GM20431 (cell line): ENCODE measurements around the gene CELF2.

Experiments
- in situ Hi-C: fragments of 300-500 bp; cut with MseI, MboI; formaldehyde crosslinking; loops from one replicate; pipeline ENCODE4 v1.15.0; 2020; ENCODE audit warnings: low sequenced_read_pairs; ENCODE audit not compliant: unreplicated experiment

CELF2 gene

DNA sequence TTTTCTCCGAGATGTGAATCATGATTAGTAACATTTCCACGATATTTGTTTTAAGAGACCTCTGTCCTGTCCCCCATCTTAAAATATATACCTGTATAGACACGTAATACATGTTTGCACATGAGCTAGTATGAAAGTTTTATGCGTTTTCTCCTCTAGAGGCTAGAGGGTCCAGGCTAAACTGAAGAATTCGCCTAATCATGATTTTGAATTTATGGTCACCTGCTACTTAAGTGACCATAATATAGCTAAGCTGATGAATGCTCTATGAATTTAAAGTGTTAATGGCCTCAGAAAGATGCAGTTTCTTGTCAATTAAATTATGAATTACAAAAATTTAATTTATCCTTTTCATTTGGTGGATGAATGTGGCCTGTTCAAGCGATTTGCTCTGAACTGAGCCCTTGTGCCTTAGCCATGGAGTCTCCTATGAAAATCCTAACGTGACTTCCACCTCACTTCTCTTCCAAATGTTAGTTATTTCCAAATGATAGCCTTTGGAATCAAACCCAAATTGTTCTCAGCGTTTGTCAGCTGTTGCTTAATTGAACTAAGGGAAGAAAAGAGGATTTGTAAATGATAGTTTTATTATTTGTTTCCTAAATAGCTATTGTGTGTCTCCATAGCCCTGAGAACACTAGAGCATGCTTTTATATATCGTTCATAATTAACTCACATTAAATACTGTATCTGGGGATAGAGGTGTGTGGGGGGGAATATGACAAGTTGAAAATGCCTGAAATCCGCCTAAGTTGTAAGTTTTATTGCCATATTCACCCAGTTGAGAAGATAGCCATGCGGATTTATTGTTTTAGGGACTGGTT is 2.3 kb downstream of the CELF2 start:
- in situ Hi-C loops: no loop called here

DNA sequence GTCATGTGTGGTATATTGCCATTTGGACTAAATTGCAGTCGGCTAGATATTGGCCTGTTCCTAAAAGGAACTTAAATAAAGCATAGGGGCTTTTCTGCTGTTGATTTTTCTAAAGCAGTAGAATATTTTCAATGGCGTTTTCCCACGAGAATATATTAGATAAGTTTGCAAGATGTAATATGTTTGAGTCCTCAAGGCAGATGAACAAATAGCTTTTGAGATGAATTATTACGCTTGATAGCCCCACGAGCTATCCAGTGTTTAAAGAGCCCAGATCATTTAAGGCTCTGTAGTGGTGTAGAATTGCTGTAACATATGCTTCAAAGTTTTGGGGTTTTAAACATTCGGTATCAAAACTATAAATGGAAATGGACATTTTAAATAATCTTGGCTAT is 2.9 kb downstream of the CELF2 start:
- in situ Hi-C loops: no loop called here

DNA sequence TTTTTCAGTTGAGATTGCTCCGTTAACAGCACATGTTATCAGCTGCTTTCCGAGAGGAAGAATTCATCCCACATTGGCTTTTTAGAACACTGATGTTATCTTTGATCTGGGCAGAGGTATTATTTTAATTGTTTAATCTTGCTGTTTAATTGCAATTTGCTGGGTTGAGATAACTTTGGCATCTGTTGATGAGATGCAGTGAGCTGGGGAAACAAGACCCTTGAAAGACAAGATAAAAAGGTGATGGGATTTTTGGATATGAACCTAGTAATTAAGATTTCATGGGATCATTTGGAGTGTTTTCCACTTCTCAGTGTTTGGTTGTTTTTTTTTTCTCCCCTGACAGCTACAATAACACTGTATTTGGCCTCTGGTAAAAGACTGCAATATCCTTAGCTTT is 4.5 kb downstream of the CELF2 start:
- in situ Hi-C loops: no loop called here

DNA sequence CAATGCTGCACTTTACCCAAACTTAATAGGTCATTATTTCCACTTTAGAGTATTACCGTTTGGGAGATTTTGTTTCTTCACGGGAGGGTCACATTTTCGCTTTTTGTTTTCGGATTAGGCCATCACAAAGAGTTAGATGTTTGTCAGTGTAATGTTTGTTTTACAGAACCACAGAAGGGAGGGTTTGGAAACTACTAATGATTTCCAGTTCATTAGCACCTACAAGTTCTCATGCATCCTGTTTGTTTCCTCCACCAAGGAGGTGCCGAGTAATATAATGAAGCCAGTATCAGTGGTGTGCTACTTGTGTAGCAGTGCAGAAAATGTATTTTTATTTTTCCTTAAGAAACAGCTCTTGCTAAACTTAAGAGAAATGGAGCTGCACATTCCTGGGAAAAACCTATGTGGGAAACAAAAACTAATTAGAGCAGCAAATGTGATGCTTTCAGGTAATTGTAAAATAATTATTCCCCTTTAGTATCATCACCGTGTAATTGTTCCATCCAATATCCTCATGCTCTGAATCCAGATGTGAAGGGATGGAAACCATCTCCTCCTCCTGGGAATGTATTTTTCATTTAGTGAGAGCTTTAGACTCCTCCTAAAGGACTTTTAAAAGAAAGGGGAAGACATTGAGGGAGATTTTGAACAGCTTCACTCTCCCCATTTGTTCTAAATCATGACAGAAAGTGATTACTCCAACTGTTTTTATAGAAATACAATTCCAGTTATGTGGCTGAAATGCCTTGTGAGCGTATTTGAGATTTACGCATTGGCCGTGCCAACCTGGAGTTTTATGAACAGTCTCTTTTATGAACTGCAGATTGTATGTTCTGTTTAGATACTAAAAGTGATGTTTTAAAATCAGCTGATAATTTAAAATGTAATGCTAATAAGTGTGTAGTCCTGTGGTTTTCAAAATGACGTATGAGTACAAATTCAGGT is 5.6 kb downstream of the CELF2 start:
- in situ Hi-C loops: no loop called here

DNA sequence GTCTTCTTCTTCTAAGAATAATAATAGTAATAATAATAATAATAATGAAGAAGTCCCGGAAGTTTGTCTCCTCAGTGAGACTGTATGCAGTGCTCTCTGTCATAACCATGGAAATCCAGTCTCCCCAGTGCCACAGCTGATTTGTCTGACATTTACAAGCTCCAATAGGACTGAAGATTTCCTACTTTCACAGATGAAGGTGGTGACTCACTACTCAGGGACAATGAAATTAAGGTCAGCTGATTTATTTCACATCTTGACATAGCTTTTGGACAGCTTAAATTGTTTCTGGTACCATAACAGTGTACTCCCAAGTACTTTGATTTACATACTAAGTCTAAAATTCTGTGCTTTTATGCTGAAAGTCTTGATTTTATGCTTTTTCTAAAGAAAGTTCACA is 6.9 kb downstream of the CELF2 start:
- in situ Hi-C loops: no loop called here

DNA sequence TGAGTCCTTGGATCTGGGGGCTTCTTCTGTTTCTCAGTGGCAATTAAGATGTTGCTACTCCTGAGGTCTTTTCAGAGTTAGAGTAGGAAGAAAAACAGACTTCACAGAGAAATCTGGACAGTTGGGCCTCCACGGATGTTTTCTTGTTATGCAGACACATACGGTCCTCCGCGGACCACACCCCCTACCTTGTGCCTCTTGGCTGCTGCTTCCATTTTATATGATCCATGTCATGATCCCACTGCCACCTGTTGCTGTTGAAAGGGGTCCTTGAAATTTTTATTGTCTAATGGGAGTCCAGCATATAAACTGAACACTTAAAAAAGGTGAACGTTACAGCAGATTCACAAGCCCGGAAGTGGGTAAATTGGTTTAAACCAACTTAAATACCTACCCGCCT is 8.3 kb downstream of the CELF2 start:
- in situ Hi-C loops: no loop called here

DNA sequence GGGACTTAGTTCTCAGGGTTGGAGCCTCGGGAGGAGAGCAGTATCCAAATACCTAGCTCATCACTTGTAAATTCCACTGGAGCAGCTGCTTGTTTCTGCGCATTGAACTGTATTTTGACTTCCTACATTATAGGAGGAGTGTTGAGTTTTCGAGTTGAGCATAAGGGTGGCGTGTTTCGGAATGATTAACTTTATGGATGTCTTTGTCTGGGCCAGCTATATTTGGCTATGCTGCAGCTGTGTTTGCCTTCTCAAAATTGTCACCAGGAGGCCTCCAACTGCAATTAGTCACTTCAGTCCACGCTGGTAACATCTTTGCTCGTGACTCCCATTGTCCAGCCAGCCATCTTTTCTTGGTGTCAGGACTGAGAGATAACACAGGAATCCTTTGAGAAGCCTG is 9.1 kb downstream of the CELF2 start:
- in situ Hi-C loops: no loop called here

DNA sequence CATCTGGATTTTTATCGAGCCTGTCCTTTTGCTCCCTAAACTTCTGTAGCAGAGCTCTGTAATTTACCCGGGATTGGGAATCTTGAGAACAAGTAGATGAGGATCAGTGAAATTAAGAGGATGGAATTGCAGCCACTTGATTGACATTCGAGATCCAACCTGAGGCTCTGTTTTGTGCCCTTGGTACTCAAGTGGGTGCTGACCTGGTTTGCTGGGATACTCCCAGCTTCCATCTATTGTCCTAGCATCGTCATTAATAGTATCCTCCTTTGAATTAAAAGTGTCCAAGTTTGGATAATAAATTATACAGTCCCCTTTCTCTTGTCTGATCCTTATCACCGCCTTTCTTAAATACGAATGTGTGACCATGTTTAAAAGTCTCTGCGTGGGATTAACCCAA is 17.1 kb downstream of the CELF2 start:
- in situ Hi-C loops: no loop called here

DNA sequence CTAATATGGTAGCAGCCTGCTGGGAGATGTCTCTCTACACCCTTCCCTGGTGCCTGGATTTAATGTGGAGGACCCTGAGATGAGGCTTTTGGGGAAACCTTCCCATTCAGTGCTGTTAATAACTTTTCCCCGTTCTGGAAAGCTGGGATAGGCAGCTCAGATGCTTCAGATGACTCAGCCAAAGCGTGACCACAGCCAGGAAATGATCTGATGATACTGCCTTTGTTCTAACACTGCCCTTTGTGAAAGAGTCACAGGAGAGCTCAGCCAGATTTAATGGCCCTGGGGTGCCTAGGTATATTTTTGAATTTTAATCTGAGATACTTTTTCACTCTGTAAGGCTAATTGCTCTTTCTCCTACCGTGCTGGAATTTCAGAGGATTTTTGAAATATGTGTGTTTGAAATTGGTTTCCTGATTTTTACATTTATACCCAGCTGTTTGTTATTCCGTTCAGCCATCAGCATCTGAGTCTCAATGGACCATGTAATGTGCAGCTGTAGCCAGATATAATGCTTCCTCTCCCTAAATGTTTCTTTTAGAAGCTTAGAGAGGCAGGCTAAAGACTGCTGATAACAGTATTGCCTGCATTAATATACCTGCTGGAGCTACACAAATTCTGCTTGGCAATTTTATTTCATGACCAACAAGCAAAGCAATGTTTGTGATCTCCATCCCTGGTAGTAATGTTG is 17.8 kb downstream of the CELF2 start:
- in situ Hi-C loops: no loop called here

DNA sequence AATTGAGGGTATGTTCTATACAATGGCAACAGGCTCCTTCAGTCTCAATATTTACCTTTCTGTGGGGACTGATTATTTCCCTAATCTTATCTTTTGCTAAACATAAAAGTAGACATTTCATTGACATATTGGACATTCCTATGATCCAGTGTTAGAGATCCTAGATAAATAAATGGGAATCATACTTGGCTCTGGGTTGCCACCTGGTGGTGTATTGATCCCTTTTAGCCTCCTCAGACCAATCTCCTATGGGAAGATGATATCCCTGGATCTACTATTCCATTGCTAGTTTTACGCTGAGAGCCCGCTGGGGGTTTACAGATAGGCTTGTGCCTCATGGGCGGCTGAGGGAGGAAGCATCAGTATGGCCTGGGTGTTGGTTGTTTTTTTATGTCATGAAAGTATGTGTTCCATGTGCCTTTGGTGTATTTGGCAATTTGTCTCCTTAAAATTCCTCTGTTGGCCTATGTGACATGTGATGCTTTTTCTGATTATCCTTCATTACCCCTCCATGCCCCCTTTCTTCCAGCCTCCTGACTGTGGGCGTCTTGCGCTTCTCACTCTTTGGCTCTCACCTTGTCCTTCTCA is 18.8 kb downstream of the CELF2 start:
- in situ Hi-C loops: no loop called here

DNA sequence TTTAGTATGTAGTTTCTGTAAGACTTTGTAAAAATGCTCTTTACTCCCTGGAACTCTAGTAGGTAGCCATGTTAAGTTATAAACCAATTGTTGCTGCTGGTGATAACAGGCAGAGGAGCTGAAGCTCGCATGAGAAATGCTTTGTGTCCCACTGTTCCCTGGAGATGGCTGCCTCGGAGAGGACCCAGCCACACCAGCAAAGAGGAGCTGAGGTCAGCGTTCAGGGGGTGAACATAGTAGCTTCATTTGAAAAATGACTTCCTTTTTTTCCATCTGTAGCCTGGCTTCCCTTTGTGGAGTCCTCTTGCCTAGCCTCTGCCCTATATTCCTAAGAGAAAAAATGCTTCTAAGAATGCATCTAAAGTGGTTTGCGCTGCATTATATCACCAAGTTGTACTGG is 20.3 kb downstream of the CELF2 start:
- in situ Hi-C loops: no loop called here

DNA sequence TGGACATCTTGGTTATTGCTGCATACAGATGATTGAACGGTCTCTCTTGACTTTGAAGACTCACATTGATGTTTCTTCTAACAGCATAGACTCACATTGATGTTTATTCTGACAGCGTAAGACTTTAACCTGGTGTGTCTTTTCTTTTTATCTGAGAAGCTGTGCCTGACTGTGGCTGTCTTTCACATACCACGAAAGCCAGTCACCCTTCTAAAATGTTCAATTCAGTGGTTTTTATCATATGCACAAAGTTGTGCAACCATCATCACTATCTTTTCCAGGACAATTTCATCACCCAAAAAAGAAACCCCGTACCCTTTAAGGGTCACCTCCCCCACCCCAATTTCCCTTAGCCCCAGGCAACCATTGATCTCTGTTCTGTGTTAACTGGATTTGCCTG is 24.7 kb downstream of the CELF2 start:
- in situ Hi-C loops: no loop called here

DNA sequence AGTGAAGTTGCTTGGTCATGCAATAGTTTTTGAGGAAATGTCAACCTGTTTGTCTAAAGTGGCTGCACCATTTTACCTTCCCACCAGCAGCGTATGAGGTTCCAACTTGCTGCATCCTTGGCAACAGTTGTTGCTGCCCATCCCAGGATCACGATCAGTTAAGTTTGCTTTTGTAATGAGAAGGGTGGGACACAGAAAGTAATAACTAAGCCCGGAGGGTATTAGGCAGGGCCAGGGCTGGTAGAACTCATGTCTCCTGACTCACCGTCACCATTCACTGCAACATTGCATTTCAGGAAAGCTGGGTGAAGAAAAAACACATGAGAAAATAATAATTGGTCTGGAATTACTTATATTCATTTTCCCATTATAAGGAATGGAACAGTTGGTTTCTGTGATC is 25.4 kb downstream of the CELF2 start:
- in situ Hi-C loops: no loop called here

DNA sequence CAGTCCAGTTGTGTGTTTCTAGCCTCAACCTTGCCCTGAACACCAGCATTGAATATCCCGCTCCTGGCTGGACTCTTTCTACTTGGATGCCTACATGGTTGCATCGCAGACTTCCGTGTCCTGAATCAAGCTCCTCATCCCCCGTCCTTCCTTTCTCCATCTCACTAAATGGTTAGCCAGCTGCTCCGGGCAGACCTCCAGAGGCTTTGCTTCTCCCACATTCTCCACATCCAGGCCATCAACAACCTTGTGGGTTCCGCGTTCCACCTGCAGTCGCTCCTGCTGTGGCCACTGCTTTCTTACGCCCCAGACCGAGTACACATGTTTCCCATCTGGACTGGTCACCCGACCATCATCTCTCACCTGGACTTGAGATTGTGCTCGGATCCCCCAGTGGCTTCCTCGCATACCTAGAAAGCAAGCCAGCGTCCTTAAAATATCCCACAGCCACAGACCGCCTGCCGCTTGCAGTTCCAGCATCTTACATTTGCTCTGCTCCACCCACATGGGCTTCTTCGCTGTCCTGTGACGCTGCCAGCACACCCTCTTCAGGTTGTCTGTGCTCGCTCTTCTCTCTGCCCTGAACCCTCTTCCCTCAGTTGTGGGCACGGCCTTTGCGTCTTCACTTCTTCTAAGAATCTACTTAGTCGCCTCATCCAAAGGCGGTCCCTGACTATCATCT is 25.9 kb downstream of the CELF2 start:
- in situ Hi-C loops: no loop called here

DNA sequence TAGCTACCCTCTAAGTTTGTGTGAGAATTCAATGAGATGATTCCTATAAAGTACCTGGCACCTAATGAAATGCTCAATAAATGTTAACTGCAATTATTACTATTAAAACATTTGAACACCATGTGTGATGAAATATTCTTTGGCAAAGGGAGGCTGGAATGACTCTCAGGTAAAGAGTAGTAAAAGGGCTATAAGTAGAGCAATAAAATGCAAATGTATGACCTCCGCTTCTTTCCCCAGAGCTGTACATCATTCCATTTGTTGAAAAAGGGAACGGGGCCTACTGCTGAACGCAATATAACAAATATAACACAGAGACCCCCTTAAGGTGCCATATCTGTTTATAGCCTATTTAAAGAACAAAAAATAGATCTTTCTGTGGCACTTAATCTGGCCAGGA is 27.8 kb downstream of the CELF2 start:
- in situ Hi-C loops: no loop called here

DNA sequence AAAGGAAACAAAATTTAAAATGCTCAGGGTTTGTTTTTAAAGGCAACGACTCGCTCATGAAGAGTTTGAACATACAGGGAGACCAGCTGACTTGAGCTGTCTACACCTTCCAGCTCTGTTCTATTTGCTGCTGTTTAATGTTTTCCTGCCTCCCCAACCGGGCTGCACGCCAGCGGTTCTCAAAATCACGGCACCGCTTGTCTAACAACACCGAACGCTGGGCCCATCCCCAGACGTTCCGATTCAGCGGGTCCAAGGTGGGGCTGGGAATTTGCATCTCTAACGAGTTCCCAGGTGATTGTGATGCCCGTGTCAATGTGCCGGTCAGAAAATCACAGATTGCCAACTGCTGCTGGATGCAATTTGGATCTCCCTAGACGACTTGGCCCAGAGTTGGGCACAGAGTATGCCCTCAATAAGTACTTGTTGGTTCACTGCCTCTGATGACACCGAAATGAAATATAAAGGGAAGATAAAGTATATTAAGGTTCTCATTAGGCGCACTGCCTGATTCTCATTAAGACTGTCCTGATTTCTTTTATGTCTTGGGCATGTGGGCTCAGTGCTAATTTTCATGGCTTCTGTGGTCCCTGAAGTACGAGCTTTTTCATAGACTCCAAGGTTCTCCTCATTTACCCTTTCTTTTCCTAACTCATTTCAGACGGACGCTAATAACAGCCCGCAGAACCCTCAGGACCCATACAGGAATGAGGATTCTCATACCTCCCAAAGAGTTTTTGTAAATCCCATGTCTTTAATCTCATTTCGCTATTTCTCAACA is 28.5 kb downstream of the CELF2 start:
- in situ Hi-C loops: no loop called here

DNA sequence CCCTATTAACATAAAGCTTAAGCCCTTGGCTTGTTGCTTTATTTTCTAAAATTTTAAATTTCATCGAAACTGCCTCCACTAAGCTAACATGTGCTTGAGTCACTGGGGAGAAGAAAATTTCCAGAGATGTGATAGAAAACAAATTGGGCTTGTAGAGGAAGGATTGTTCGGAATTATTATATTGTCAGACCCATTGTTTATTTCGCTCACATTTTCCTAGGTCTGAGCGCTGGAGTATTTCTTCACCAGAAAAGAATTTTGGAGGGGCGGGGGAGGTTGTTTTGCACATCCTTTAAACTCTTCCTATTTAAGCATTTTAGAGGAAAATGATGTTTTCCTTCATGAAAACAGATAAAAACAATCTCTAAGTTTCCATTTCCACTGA is 29.1 kb downstream of the CELF2 start:
- in situ Hi-C loops: no loop called here

DNA sequence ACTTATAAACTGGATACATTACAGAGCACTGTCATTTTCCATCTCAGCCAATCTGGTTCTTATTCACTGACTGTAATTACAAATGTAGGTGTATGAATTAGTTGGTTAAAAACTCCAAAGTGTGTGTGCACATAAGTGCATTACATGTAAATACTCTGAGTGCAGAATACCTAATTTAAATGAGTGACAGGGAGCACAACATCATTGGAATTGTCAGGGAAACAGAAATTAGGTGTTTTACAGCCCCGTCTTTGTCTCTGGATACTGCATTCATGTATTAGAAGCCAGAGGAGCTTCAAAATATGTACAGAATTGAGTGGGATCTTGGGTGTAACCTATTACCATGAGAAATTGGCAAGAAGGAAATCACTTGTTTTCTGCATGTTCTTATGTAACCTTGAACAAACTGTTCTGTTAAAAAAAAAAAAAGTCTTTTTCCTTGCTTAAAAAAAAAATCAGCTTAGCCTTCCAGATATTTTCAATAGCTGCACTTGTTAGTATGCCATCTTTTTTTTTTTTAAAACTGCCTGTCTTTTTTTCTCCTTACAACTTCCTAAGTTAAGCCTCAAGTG is 31.1 kb downstream of the CELF2 start:
- in situ Hi-C loops: no loop called here

DNA sequence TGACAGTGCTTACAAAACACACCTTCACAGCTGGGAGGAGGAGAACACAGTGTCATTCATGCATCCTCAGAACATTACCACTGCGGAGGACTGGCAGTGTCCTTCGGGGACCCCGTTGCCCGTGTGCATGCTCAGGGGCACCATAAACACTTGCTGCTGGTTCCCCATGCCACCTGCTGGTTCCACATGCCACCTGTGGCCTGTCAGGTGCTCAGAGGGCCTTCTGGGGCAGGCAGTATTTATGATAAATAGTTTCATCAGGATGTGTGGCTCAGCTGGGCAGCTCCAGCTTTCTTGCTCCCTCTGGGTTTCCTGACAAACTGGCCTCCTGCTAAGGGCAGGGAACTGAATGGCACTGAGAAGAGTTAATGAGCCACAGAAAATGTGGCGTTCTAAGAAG is 32.1 kb downstream of the CELF2 start:
- in situ Hi-C loops: no loop called here
